H1 (cell line): ENCODE data around the gene FUNDC2. TPM values are rescaled to one million over a fixed set of nuclear protein-coding genes. Genes with fewer than 3 reads are reported as not detected.

ENCODE experiments used
- CTCF ChIA-PET: fragments of 300-600 bp; sonication (Branson Sonifier 250); formaldehyde crosslinking; loops from one replicate; lab custom pipeline; 2021; ENCODE audit not compliant: partially characterized antibody; lab: Charles Lee
- POLR2A ChIA-PET: fragments of 300-600 bp; sonication (Branson Sonifier 250); formaldehyde crosslinking; loops from one replicate; lab custom pipeline; 2021; ENCODE audit warnings: inconsistent platforms; ENCODE audit not compliant: partially characterized antibody; lab: Charles Lee
- DNase-seq, 2 experiments: peaks; one replicate each; pipeline versions ENCODE4 v3.0.0 to v3.0.0-alpha.2; 2010 to 2022; ENCODE audit warnings: low spot score in 2 of 2, low read depth in 1 of 2, mixed read lengths in 1 of 2
- FAIRE-seq: peaks from 2 replicates; lab custom pipeline; 2011; peaks lifted over from hg19 to GRCh38; lab: Jason Lieb, UNC
- H2AFZ ChIP-seq: 2 replicates; pipeline ENCODE4 v1.8.1; 2012; ENCODE audit warnings: low read length, inconsistent platforms
- H2AK5ac ChIP-seq: 2 replicates; pipeline ENCODE4 v1.6.1; 2013; ENCODE audit warnings: low read depth, low read length
- H2BK120ac ChIP-seq: replicated peaks from 2 replicates; pipeline ENCODE3; 2013; ENCODE audit warnings: low read depth, low read length, inconsistent platforms
- H2BK12ac ChIP-seq: 2 replicates; pipeline ENCODE4 v1.6.1; 2013; ENCODE audit warnings: low read depth, low read length
- H2BK15ac ChIP-seq: 2 replicates; pipeline ENCODE4 v1.6.1; 2013; ENCODE audit warnings: low read length
- H2BK20ac ChIP-seq: 2 replicates; pipeline ENCODE4 v1.6.1; 2013; ENCODE audit warnings: low read length
- H2BK5ac ChIP-seq: 2 replicates; pipeline ENCODE4 v1.6.1; 2013; ENCODE audit warnings: low read depth, low read length
- H3K14ac ChIP-seq: 2 replicates; pipeline ENCODE4 v1.6.1; 2013; ENCODE audit warnings: inconsistent platforms; ENCODE audit not compliant: insufficient read length
- H3K18ac ChIP-seq: 2 replicates; pipeline ENCODE4 v1.6.1; 2013; ENCODE audit warnings: low read length; ENCODE audit errors: extremely low read depth
- H3K23ac ChIP-seq: 2 replicates; pipeline ENCODE4 v1.6.1; 2013; ENCODE audit warnings: inconsistent platforms; ENCODE audit not compliant: insufficient read length
- H3K23me2 ChIP-seq: 2 replicates; pipeline ENCODE4 v1.6.1; 2013; ENCODE audit warnings: low read depth, low read length
- H3K27ac ChIP-seq: 2 replicates; pipeline ENCODE4 v1.6.1; 2011; ENCODE audit warnings: low read depth, low read length, inconsistent platforms
- H3K27me3 ChIP-seq, 4 experiments: replicated peaks in 1 of 4; 1 replicate in 1 of 4; 2 replicates in 3 of 4; pipeline versions ENCODE4 v1.6.1 to v1.8.1; 2011 to 2013; ENCODE audit warnings: low read length in 3 of 4, mild to moderate bottlenecking in 3 of 4, inconsistent platforms in 2 of 4, mixed read lengths in 2 of 4, moderate library complexity in 1 of 4; ENCODE audit not compliant: control insufficient read depth in 3 of 4, insufficient read depth in 3 of 4; ENCODE audit errors: extremely low read depth in 1 of 4
- H3K36me3 ChIP-seq, 4 experiments: 2 replicates each; pipeline versions ENCODE4 v1.6.1 to v1.8.1; 2011 to 2013; ENCODE audit warnings: mild to moderate bottlenecking in 4 of 4, low read length in 3 of 4, moderate library complexity in 2 of 4, control low read depth in 1 of 4, inconsistent platforms in 1 of 4; ENCODE audit not compliant: insufficient read depth in 4 of 4, control insufficient read depth in 2 of 4
- H3K4ac ChIP-seq: replicated peaks from 2 replicates; pipeline ENCODE3; 2013; ENCODE audit warnings: low read length, low read depth, mixed read lengths, inconsistent platforms; ENCODE audit not compliant: insufficient read length
- H3K4me1 ChIP-seq, 4 experiments: replicated peaks in 1 of 4; 1 replicate in 1 of 4; 2 replicates in 3 of 4; pipeline versions ENCODE4 v1.6.1 to v1.8.1; 2011 to 2013; ENCODE audit warnings: low read length in 3 of 4, inconsistent platforms in 2 of 4, mixed read lengths in 1 of 4; ENCODE audit not compliant: insufficient read depth in 4 of 4, control insufficient read depth in 3 of 4
- H3K4me2 ChIP-seq, 2 experiments: 2 replicates each; pipeline versions ENCODE4 v1.6.1 to v1.8.1; 2011 to 2013; ENCODE audit warnings: low read depth in 2 of 2, low read length in 2 of 2, control low read depth in 1 of 2, inconsistent platforms in 1 of 2, mild to moderate bottlenecking in 1 of 2; ENCODE audit not compliant: insufficient read depth in 1 of 2
- H3K4me3 ChIP-seq, 4 experiments: fragments of 200-600, 300-600 bp in 1 of 4; sonication (generic), shearing (Covaris generic), sonication (Bioruptor Twin) in 1 of 4; 2 replicates each; pipeline versions ENCODE4 v1.5.1 to v1.8.1; 2011 to 2016; ENCODE audit warnings: low read length in 4 of 4, low read depth in 3 of 4, control low read depth in 2 of 4, inconsistent platforms in 2 of 4, mild to moderate bottlenecking in 2 of 4, mixed read lengths in 1 of 4, moderate library complexity in 1 of 4; ENCODE audit not compliant: insufficient read depth in 2 of 4; ENCODE audit errors: extremely low read depth in 1 of 4
- H3K56ac ChIP-seq: replicated peaks from 2 replicates; pipeline ENCODE3; 2013; ENCODE audit warnings: low read depth, mild to moderate bottlenecking, mixed read lengths, low read length, inconsistent platforms; ENCODE audit not compliant: insufficient read length
- H3K79me1 ChIP-seq: 2 replicates; pipeline ENCODE4 v1.6.1; 2013; ENCODE audit warnings: low read depth, low read length, control low read depth
- H3K79me2 ChIP-seq, 2 experiments: 2 replicates each; pipeline versions ENCODE4 v1.6.1 to v1.8.1; 2012 to 2013; ENCODE audit warnings: low read length in 2 of 2, mild to moderate bottlenecking in 2 of 2, inconsistent platforms in 1 of 2; ENCODE audit not compliant: insufficient read depth in 2 of 2, control insufficient read depth in 1 of 2
- H3K9ac ChIP-seq, 4 experiments: replicated peaks in 1 of 4; 1 replicate in 1 of 4; 2 replicates in 3 of 4; pipeline versions ENCODE4 v1.6.1 to v1.8.1; 2011 to 2013; ENCODE audit warnings: low read depth in 3 of 4, low read length in 3 of 4, control low read depth in 2 of 4, mild to moderate bottlenecking in 2 of 4, moderate library complexity in 2 of 4, inconsistent platforms in 1 of 4; ENCODE audit errors: extremely low read depth in 1 of 4
- H3K9me3 ChIP-seq, 2 experiments: 2 replicates each; pipeline versions ENCODE4 v1.6.1 to v1.8.1; 2012 to 2013; ENCODE audit warnings: mild to moderate bottlenecking in 2 of 2, moderate library complexity in 2 of 2, control low read depth in 1 of 2, inconsistent platforms in 1 of 2, low read depth in 1 of 2, low read length in 1 of 2, mixed read lengths in 1 of 2; ENCODE audit not compliant: insufficient read depth in 2 of 2
- H4K20me1 ChIP-seq, 2 experiments: replicated peaks in 1 of 2; 2 replicates each; pipeline versions ENCODE3 to v1.8.1; 2011 to 2013; ENCODE audit warnings: inconsistent platforms in 2 of 2, low read length in 2 of 2, mild to moderate bottlenecking in 1 of 2; ENCODE audit not compliant: insufficient read depth in 2 of 2, control insufficient read depth in 1 of 2
- H4K5ac ChIP-seq: 2 replicates; pipeline ENCODE4 v1.6.1; 2013; ENCODE audit warnings: low read length, low read depth, mixed read lengths, inconsistent platforms; ENCODE audit not compliant: insufficient read length
- H4K8ac ChIP-seq: 2 replicates; pipeline ENCODE4 v1.8.0; 2013; ENCODE audit warnings: mild to moderate bottlenecking, moderate library complexity, low read length, inconsistent platforms; ENCODE audit not compliant: insufficient read depth; ENCODE audit errors: extremely low read depth
- H4K91ac ChIP-seq: replicated peaks from 2 replicates; pipeline ENCODE3; 2013; ENCODE audit warnings: low read length, mixed read lengths, inconsistent platforms; ENCODE audit not compliant: insufficient read length
- CREB1 ChIP-seq: IDR thresholded peaks from 2 replicates; pipeline ENCODE4 v1.6.1; 2012; ENCODE audit warnings: inconsistent platforms
- SRF ChIP-seq: IDR thresholded peaks from 2 replicates; pipeline ENCODE4 v1.6.1; 2011; ENCODE audit warnings: mild to moderate bottlenecking, low read depth, low read length, moderate library complexity
- YY1 ChIP-seq: IDR thresholded peaks from 2 replicates; pipeline ENCODE4 v1.6.1; 2011; ENCODE audit warnings: low read depth, mild to moderate bottlenecking, low read length
- WGBS, 2 experiments: shearing (Covaris generic) in 1 of 2; methylation state at CpG; one replicate each; pipeline versions ENCODE4 v1.1.6 to v1.1.7; 2013 to 2015; ENCODE audit warnings: low lambda C conversion rate in 2 of 2, mixed read lengths in 2 of 2, inconsistent platforms in 1 of 2, low coverage in 1 of 2, missing lambda C conversion rate in 1 of 2; ENCODE audit not compliant: insufficient replicate concordance in 2 of 2, insufficient coverage in 1 of 2, insufficient read length in 1 of 2; ENCODE audit errors: extremely low coverage in 1 of 2, missing lambda C conversion rate in 1 of 2; 5-methylcytosine and 5-hydroxymethylcytosine counted together
- polyA plus RNA-seq, 7 experiments: library from polyadenylated mRNA; depleted of rRNA in 3 of 7; stranded (reverse) in 5 of 7; unstranded in 2 of 7; fragments of >200 nt in 5 of 7; fragments of 200-250 nt in 2 of 7; gene quantifications; 1 replicate in 5 of 7; 2 replicates in 1 of 7; 4 replicates in 1 of 7; pipeline versions ENCODE4 v1.2.1 to v1.2.3, GENCODE V29; 2011 to 2013; ENCODE audit warnings: missing spikeins in 2 of 7, mixed read lengths in 2 of 7
- total RNA-seq: library from RNA; stranded (reverse); fragmentation: NEBNext Ultra II Directional; extraction: Animal tissue kit (Norgen Biotek cat#: 25700); gene quantifications from 2 replicates; pipeline ENCODE4 v1.2.1, GENCODE V29; 2021

The FUNDC2 gene
- total and polyA plus RNA-seq, 2 of the 8 experiments (the other 6 are each of a cell fraction or from before 2014, with no cell fraction given) = 67.7 to 93.7 TPM

GRCh38 chrX:155056471-155056870 lies 29.8 kb downstream of the FUNDC2 start:
- Histone ChIP-seq H3K23me2 (no peaks in the 10 kb centered on the region), H2AFZ (no peak overlapping the region), H2BK12ac (no peak overlapping the region), H3K79me2 (no peaks in the 10 kb centered on the region), H3K79me1 (no peaks in the 10 kb centered on the region), H2BK5ac (no peak overlapping the region), H3K27me3 (no peaks in the 10 kb centered on the region), H3K27ac (no peak overlapping the region), H2BK20ac (no peak overlapping the region), H3K23ac (no peak overlapping the region), H4K91ac (no peak overlapping the region), H2BK15ac (no peak overlapping the region), H3K36me3 (peaks cover 0 to 7% (median 0%) of the 10 kb centered on the region in 4 experiments; a peak in 2 of 8 replicates), H3K18ac (no peak overlapping the region), H3K14ac (no peak overlapping the region), H4K8ac (no peak overlapping the region), H3K4ac (no peak overlapping the region), H4K5ac (no peak overlapping the region), H4K20me1 (no peaks in the 10 kb centered on the region), H2AK5ac (no peak overlapping the region), H3K9ac (no peak overlapping the region), H3K4me3 (no peak overlapping the region), H3K56ac (no peak overlapping the region), H3K4me2 (no peak overlapping the region; a peak in 1 of 4 replicates), H3K4me1 (no peaks in the 10 kb centered on the region), H3K9me3 (no peaks in the 10 kb centered on the region), H2BK120ac (no peak overlapping the region)
- ChIA-PET CTCF (interaction anchor here (0.9 to 3.8 kb wide), 4 partner anchors 10 to 74 kb away, joined by 4 to 30 read pairs (median 12); no protein-coding TSS in a partner anchor), POLR2A (interaction anchor here (1.0 kb wide), 1 partner anchor 23 kb away, joined by 3 read pairs; no protein-coding TSS in a partner anchor)
- TF ChIP-seq SRF = peak; percentile 48; the same call in 1 of the 2 replicates
- no peak for TF ChIP-seq YY1
- no peak for TF ChIP-seq CREB1
- WGBS, 2 experiments = 100% methylated on average over 1 of the region's 1 CpG; no CpG with 5 or more reads in 1 of the 2 experiments
- DNase-seq (no peak), FAIRE-seq (no peak)
